Ovary (tissue), 9 donors: Measurements from ENCODE around the gene COL5A1. TPM values are rescaled to one million over a fixed set of nuclear protein-coding genes. Genes with fewer than 3 reads are reported as not detected.

Experiments
- DNase-seq, 5 donors: peaks; one replicate each; pipeline ENCODE4 v3.0.0-alpha.2; 2019 to 2020
- H3K27ac ChIP-seq, 2 donors: fragments of 200-600 bp; one replicate each; pipeline versions ENCODE4 v1.5.1 to v1.8.0; 2019 to 2022
- H3K27me3 ChIP-seq: fragments of 200-600 bp; one replicate; pipeline ENCODE4 v1.8.0; 2022
- H3K36me3 ChIP-seq: fragments of 200-600 bp; sonication (generic); one replicate; pipeline ENCODE4 v1.5.1; 2019
- H3K4me1 ChIP-seq: one replicate; pipeline ENCODE4 v1.8.1; 2013; ENCODE audit warnings: mild to moderate bottlenecking, moderate library complexity; ENCODE audit not compliant: insufficient read depth
- H3K4me3 ChIP-seq: fragments of 200-600 bp; sonication (generic); one replicate; pipeline ENCODE4 v1.5.1; 2017
- H3K9me3 ChIP-seq, 2 donors: fragments of 200-600 bp in 1 of 2; sonication (generic) in 1 of 2; one replicate each; pipeline versions ENCODE4 v1.5.1 to v1.8.1; 2013 to 2019; ENCODE audit warnings: mild to moderate bottlenecking in 1 of 2, moderate library complexity in 1 of 2
- EP300 ChIP-seq: sonication (generic); formaldehyde crosslinking; IDR thresholded peaks from one replicate; pipeline ENCODE4 v1.6.1; 2017; ENCODE audit warnings: antibody characterized with exemption
- POLR2A ChIP-seq: fragments of 450-650 bp; IDR thresholded peaks from one replicate; pipeline ENCODE4 v1.6.1; 2017; ENCODE audit warnings: antibody characterized with exemption, mild to moderate bottlenecking, moderate library complexity
- WGBS, 3 donors: extraction: QIAGEN DNeasy Blood & Tissue Kit in 1 of 3; methylation state at CpG; one replicate each; pipeline versions ENCODE4 v1.1.5 to v1.1.7; 2013 to 2017; 5-methylcytosine and 5-hydroxymethylcytosine counted together
- intact Hi-C, 4 donors: fragments of 100-400 bp; cut with DNase I; formaldehyde crosslinking; loops; one replicate each; pipeline versions ENCODE4 v1.11.0 to v1.15.1; 2022 to 2023
- polyA plus RNA-seq, 2 donors: library from polyadenylated mRNA; stranded (reverse); fragments of 200-250 nt in 1 of 2; fragments of 350-450 nt in 1 of 2; fragmentation: Illumina TruSeq in 1 of 2; extraction: RNeasy Lipid Tissue Mini Kit (QIAGEN cat#74804) in 1 of 2; gene quantifications; one replicate each; pipeline ENCODE4 v1.2.3, GENCODE V29; 2013 to 2014
- total RNA-seq, 7 donors: library from RNA; depleted of rRNA in 2 of 7; stranded (reverse); fragments of >200 nt in 2 of 7; fragmentation: NEBNext Ultra II Directional in 3 of 7; extraction: Animal tissue kit (Norgen Biotek cat#: 25700) in 3 of 7; gene quantifications; one replicate each; pipeline versions ENCODE4 v1.1.0 to v1.2.4, GENCODE V29; 2016 to 2023
- TF ChIP-seq, protein P1 (sequence below), 3 donors: fragments of 450-650 bp in 2 of 3; fragments of 200-600 bp in 1 of 3; IDR thresholded peaks; one replicate each; pipeline versions ENCODE4 v1.5.1 to v1.8.0; 2016 to 2022; ENCODE audit warnings: antibody characterized with exemption in 3 of 3, mild to moderate bottlenecking in 1 of 3
- donor health status: DM: no; HTN: no; CAD: no; lungs with moderate emphysema.
- donor health status: DM: no; HTN: no; CAD: no.
- donor health status: Bipolar disorder and iron deficiency.
- donor health status: DM: yes; HTN: yes; CAD: no.
- donor health status: DM: no; HTN: no; CAD: no.
- donor health status: DM: yes; HTN: yes; CAD: no.

Gene COL5A1
- total and polyA plus RNA-seq, 9 donors: 28.1 to 117 (median 54.6) TPM

DNA sequence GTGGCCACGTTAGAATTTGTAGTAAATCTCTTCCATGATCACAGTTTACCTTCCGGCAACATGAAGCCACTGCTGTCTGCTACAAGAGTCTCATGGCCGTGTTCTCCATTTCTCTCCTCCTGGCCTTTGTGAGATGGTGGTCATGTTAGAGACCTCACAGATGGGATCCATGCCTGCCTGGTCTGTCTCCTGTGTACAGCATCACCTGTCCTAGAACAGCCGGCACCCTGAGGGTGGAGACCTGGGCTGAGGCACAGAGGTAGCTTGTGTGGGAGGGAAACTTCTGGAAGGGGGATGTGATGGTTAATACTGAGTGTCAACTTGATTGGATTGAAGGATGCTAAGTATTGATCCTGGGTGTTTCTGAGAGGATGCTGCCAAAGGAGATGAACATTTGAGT is 235.9 kb downstream of the COL5A1 start:
- Histone ChIP-seq H3K4me3 (no peak overlapping the region), H3K4me1 (peaks cover 8% of the 10 kb centered on the region), H3K27ac (no peak overlapping the region), H3K27me3 (no peaks in the 10 kb centered on the region), H3K36me3 (no peaks in the 10 kb centered on the region), H3K9me3 (no peaks in the 10 kb centered on the region)
- TF ChIP-seq, protein P1, sequence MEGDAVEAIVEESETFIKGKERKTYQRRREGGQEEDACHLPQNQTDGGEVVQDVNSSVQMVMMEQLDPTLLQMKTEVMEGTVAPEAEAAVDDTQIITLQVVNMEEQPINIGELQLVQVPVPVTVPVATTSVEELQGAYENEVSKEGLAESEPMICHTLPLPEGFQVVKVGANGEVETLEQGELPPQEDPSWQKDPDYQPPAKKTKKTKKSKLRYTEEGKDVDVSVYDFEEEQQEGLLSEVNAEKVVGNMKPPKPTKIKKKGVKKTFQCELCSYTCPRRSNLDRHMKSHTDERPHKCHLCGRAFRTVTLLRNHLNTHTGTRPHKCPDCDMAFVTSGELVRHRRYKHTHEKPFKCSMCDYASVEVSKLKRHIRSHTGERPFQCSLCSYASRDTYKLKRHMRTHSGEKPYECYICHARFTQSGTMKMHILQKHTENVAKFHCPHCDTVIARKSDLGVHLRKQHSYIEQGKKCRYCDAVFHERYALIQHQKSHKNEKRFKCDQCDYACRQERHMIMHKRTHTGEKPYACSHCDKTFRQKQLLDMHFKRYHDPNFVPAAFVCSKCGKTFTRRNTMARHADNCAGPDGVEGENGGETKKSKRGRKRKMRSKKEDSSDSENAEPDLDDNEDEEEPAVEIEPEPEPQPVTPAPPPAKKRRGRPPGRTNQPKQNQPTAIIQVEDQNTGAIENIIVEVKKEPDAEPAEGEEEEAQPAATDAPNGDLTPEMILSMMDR (IDR thresholded peaks at IDR 0.05): no peak
- TF ChIP-seq POLR2A (no peak), EP300 (no peak)
- intact Hi-C loops: no loop called here
- DNase-seq: no peak
- WGBS, 3 donors: 83 to 89% (median 85%) methylated on average over 4 of the region's 4 CpGs

DNA sequence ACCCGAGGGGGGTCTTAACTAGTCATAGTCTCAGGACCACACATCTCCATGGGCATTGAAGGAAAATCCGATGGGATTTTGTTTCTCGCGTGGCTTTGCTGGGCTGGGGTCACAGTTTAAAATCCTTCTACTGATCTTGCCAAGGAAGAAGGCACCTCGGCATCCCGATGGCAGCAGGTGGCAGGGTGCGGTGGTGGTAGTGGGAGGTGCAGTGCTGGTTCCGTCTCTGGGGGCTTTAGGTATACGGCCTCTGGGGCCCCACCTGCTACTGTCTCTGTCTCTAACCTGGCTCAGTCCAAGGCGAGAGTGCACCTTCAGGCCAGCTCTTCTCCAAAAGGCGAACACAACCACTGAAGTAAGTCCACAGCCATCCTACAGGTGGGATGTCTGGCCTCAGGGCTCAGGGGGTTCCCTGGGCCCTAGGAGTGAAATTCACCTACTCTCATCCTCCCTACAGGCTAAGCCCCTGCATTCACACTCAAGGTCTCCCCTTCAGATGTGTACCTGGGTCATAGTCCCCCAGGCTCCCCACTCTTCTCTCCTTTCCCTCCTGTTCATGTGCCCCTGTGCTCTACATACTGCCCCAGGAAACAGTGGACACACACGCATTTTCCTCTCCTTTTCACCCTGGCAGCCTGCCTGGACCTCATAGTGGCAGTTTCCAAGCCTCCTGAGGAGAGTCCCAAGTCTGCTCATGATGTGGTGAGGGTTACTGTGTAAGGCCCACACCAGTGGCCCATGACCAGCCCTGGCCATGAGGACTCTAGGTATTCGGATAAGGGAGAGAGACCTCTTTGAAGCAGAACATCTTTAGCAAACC is 238.3 kb downstream of the COL5A1 start:
- 87 to 91% (median 89%) methylated on average over 13 of the region's 13 CpGs for WGBS, 3 donors
- intact Hi-C loops: loop anchor here in 1 of 4 donors (1.0 kb wide), 1 partner anchor 17 kb away; no protein-coding TSS in a partner anchor

DNA sequence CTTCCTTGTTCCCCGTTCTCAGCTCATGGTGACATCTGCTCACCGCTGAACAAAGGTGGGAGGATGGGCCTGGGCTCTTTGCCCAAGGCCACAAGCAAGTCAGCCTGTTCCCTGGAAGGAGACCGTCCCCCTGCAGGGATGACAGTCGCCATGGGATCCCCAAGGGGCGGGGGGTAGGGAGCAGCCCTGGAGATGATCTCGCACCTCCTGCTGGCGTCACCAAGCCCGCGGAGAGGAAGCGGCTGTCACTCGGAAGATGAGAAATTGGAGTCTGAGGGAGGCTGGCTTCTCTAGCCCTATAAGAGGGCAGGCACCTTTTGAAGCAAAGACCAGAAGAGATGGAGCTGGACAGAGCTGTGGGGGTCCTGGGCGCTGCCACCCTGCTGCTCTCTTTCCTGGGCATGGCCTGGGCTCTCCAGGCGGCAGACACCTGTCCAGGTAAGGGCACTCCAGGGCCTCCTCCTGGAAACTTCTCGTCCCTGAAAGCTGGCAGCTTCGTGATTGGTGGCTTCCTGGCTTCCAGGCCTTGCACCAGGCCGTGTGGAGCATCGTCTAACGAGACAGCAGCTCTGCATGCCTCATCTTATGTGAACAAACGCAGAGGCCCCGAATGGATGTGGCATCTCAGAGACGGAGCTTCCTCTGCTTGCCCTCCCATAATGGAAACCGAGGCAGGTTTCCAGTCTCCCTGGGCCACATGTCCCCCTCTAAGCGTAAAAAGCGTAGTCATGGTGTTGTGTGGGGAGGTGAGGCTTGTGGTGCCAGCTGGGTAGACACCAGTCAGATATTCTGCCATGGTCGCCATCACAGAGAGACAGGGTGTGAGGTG is 239.1 kb downstream of the COL5A1 start, which contains the start of gene FCN2:
Gene FCN2 (plus strand): TSS at position 327 of the 829 bp plus-strand sequence. CDS start 12 bp downstream, at position 339.
- TF ChIP-seq, protein P1 (IDR thresholded peaks at IDR 0.05): no peak
- TF ChIP-seq POLR2A (no peak), EP300 (no peak)
- intact Hi-C loops: no loop called here
- 79 to 82% (median 80%) methylated on average over 25 of the region's 25 CpGs for WGBS, 3 donors
- Histone ChIP-seq H3K27me3 (no peaks in the 10 kb centered on the region), H3K9me3 (no peaks in the 10 kb centered on the region), H3K36me3 (no peaks in the 10 kb centered on the region), H3K4me3 (no peak within 1 kb of the TSS), H3K27ac (no peak within 1 kb of the TSS), H3K4me1 (peaks cover 8% of the 10 kb centered on the region)
- DNase-seq: no peak

More for the DNA sequence above, 238.3 kb downstream of the COL5A1 start:
- no peak for DNase-seq
- no peak overlapping the region for H3K4me3 ChIP-seq
- H3K36me3 ChIP-seq: no peaks in the 10 kb centered on the region
- no peaks in the 10 kb centered on the region for H3K27me3 ChIP-seq
- no peaks in the 10 kb centered on the region for H3K9me3 ChIP-seq
- H3K4me1 ChIP-seq: peaks cover 8% of the 10 kb centered on the region
- no peak overlapping the region for H3K27ac ChIP-seq
- TF ChIP-seq EP300 (no peak), POLR2A (no peak)
- TF ChIP-seq, protein P1 (IDR thresholded peaks at IDR 0.05): no peak

DNA sequence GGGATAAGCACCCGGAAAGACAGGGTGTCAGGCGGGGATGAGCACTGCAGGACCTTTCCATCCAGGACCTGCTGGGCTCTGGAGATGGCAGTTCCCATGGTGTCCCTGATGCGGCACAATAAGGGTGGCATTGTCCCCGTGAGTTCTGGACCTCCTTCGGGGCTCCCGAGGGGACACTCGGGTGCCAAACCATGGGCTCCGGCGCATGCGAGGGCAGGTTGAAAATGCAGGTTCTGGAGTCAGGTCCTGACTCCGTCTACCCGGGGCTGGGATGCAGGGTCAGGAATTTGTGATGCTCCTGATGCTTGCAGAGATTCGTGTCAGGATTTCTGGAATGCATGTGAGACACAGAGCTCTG is 239.7 kb downstream of the COL5A1 start:
- 75 to 80% (median 78%) methylated on average over 13 of the region's 13 CpGs for WGBS, 3 donors
- no peaks in the 10 kb centered on the region for H3K9me3 ChIP-seq
- no peaks in the 10 kb centered on the region for H3K27me3 ChIP-seq
- H3K36me3 ChIP-seq: no peaks in the 10 kb centered on the region
- no peak overlapping the region for H3K27ac ChIP-seq
- peaks cover 8% of the 10 kb centered on the region for H3K4me1 ChIP-seq
- intact Hi-C loops: no loop called here
- DNase-seq: no peak
- no peak for TF ChIP-seq EP300
- TF ChIP-seq, protein P1 (IDR thresholded peaks at IDR 0.05): no peak
- TF ChIP-seq POLR2A: no peak
- no peak overlapping the region for H3K4me3 ChIP-seq
